Stomach (tissue), 4 donors: ENCODE data around the gene TRPM3.

Experiments used
- EP300 ChIP-seq: sonication (generic); formaldehyde crosslinking; IDR thresholded peaks from one replicate; pipeline ENCODE4 v1.6.1; 2017; ENCODE audit warnings: antibody characterized with exemption
- POLR2A ChIP-seq, 4 donors: fragments of 450-650 bp; IDR thresholded peaks; one replicate each; pipeline ENCODE4 v1.6.1; 2016; ENCODE audit warnings: antibody characterized with exemption in 4 of 4, control low read depth in 2 of 4, mild to moderate bottlenecking in 1 of 4, moderate library complexity in 1 of 4
- POLR2AphosphoS5 ChIP-seq, 3 donors: sonication (generic); formaldehyde crosslinking; IDR thresholded peaks; one replicate each; pipeline ENCODE4 v1.6.1; 2016; ENCODE audit warnings: antibody characterized with exemption in 3 of 3
- TF ChIP-seq, protein P1 (sequence below), 7 experiments: fragments of 450-650 bp in 4 of 7; fragments of 200-600 bp in 3 of 7; sonication (generic) in 3 of 7; IDR thresholded peaks; one replicate each; pipeline ENCODE4 v1.5.1; 2016 to 2019; ENCODE audit warnings: antibody characterized with exemption in 7 of 7, control low read depth in 2 of 7, mild to moderate bottlenecking in 1 of 7

DNA sequence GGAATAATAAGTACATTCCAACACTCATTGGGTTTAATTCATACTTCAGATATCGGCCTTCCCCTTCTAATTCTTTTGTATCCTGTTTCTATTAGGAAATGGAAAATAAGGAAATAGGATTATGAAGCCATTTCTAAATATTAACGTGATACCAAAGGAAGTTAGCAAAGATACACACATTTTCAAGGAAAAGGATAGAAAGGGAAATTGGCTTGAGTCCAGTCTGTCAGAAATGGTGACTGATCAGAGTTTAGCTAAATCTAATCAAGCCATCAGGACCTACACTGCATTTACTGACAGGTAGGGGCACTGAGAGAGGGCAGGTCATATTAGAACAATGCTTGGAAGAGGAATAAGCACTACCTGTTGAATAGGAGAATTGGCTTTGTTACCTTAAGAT, 3.1 kb downstream of the TRPM3 start:
- TF ChIP-seq, protein P1, sequence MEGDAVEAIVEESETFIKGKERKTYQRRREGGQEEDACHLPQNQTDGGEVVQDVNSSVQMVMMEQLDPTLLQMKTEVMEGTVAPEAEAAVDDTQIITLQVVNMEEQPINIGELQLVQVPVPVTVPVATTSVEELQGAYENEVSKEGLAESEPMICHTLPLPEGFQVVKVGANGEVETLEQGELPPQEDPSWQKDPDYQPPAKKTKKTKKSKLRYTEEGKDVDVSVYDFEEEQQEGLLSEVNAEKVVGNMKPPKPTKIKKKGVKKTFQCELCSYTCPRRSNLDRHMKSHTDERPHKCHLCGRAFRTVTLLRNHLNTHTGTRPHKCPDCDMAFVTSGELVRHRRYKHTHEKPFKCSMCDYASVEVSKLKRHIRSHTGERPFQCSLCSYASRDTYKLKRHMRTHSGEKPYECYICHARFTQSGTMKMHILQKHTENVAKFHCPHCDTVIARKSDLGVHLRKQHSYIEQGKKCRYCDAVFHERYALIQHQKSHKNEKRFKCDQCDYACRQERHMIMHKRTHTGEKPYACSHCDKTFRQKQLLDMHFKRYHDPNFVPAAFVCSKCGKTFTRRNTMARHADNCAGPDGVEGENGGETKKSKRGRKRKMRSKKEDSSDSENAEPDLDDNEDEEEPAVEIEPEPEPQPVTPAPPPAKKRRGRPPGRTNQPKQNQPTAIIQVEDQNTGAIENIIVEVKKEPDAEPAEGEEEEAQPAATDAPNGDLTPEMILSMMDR (IDR thresholded peaks at IDR 0.05): no peak
- TF ChIP-seq POLR2AphosphoS5 (IDR thresholded peaks at IDR 0.05) (no peak), POLR2A (IDR thresholded peaks at IDR 0.05) (no peak), EP300 (no peak)
